Body of pancreas (tissue), 4 donors: ENCODE data around the gene IGFALS. TPM values are rescaled to one million over a fixed set of nuclear protein-coding genes. Genes with fewer than 3 reads are reported as not detected.

Experiments
- ATAC-seq: fragments of 150-250 bp; one replicate; pipeline ENCODE4 v1.9.1; 2016
- DNase-seq, 4 donors: peaks; one replicate each; pipeline ENCODE4 v3.0.0-alpha.2; 2019
- H3K27ac ChIP-seq, 4 donors: fragments of 200-600 bp; sonication (generic); 1 replicate in 3 of 4; 2 replicates in 1 of 4; pipeline versions ENCODE4 v1.5.1 to v1.6.1; 2016 to 2019; ENCODE audit warnings: mild to moderate bottlenecking in 1 of 4, mixed read lengths in 1 of 4, moderate library complexity in 1 of 4
- H3K27me3 ChIP-seq, 2 donors: fragments of 200-600 bp; sonication (generic); one replicate each; pipeline ENCODE4 v1.6.0; 2016; ENCODE audit warnings: mild to moderate bottlenecking in 1 of 2
- H3K36me3 ChIP-seq, 2 donors: fragments of 200-600 bp; sonication (generic); replicated peaks in 1 of 2; 2 replicates each; pipeline ENCODE4 v1.5.1; 2016; ENCODE audit warnings: low read depth in 2 of 2; ENCODE audit not compliant: insufficient read depth in 1 of 2
- H3K4me1 ChIP-seq: fragments of 200-600 bp; sonication (generic); one replicate; pipeline ENCODE4 v1.6.0; 2016
- H3K4me3 ChIP-seq, 2 donors: fragments of 200-600 bp; sonication (generic); 1 replicate in 1 of 2; 2 replicates in 1 of 2; pipeline ENCODE4 v1.5.1; 2016 to 2019
- H3K9me3 ChIP-seq, 3 donors: fragments of 200-600 bp; sonication (generic); 1 replicate in 2 of 3; 2 replicates in 1 of 3; pipeline ENCODE4 v1.5.1; 2016
- CTCF ChIP-seq, 7 experiments: fragments of 450-650 bp in 4 of 7; fragments of 200-600 bp in 3 of 7; sonication (generic) in 3 of 7; IDR thresholded peaks; one replicate each; pipeline ENCODE4 v1.5.1; 2016 to 2019; ENCODE audit warnings: antibody characterized with exemption in 7 of 7
- POLR2A ChIP-seq, 3 donors: fragments of 450-650 bp; IDR thresholded peaks; one replicate each; pipeline ENCODE4 v1.6.1; 2016; ENCODE audit warnings: antibody characterized with exemption in 3 of 3, mild to moderate bottlenecking in 2 of 3
- WGBS, 2 donors: methylation state at CpG; one replicate each; pipeline ENCODE4 v1.1.5; 2017; 5-methylcytosine and 5-hydroxymethylcytosine counted together
- intact Hi-C: fragments of 100-400 bp; cut with DNase I; formaldehyde crosslinking; loops from one replicate; pipeline ENCODE4 v1.15.1; 2023
- total RNA-seq, 2 donors: library from RNA; depleted of rRNA; stranded (reverse); fragments of >200 nt; gene quantifications; one replicate each; pipeline ENCODE4 v1.1.0, GENCODE V29; 2016

Gene IGFALS
- total RNA-seq, 2 donors from 2014 or later = 5.2 to 9.2 TPM

GRCh38 chr16:1825864-1826690, 32.6 kb upstream of the IGFALS start:
- intact Hi-C loops = no loop called here
- Histone ChIP-seq H3K9me3 (no peaks in the 10 kb centered on the region), H3K4me3 (peak overlapping the region in 1 of 2 donors; percentile 39), H3K27ac (peak overlapping the region; percentile 84 to 96 (median 91)), H3K36me3 (no peaks in the 10 kb centered on the region), H3K27me3 (no peaks in the 10 kb centered on the region), H3K4me1 (peaks cover 67% of the 10 kb centered on the region)
- peak; percentile 65 to 78 (median 70) for DNase-seq
- peak; percentile 63 for ATAC-seq
- WGBS, 2 donors = 0 to 1% methylated on average over 11 to 76 of the region's 96 CpGs
- TF ChIP-seq POLR2A (IDR thresholded peaks at IDR 0.05) (no peak), CTCF (IDR thresholded peaks at IDR 0.05) (peak in 2 of 7 experiments; percentile 14 to 19)

- Histone ChIP-seq H3K4me3 (peak overlapping the region in 1 of 2 donors; percentile 39), H3K27me3 (no peaks in the 10 kb centered on the region), H3K27ac (peak overlapping the region; percentile 84 to 96 (median 91)), H3K4me1 (peaks cover 61% of the 10 kb centered on the region), H3K9me3 (no peaks in the 10 kb centered on the region), H3K36me3 (no peaks in the 10 kb centered on the region)
- WGBS, 2 donors = 12 to 19% methylated on average over 7 to 15 of the region's 15 CpGs
- DNase-seq = peak; percentile 70 to 80 (median 78)
- TF ChIP-seq CTCF (IDR thresholded peaks at IDR 0.05) (no peak), POLR2A (IDR thresholded peaks at IDR 0.05) (peak in 1 of 3 donors; percentile 19)
- no peak for ATAC-seq
- intact Hi-C loops = no loop called here
Observed at GRCh38 chr16:1825381-1825863, 31.9 kb upstream of the IGFALS start.

DNA sequence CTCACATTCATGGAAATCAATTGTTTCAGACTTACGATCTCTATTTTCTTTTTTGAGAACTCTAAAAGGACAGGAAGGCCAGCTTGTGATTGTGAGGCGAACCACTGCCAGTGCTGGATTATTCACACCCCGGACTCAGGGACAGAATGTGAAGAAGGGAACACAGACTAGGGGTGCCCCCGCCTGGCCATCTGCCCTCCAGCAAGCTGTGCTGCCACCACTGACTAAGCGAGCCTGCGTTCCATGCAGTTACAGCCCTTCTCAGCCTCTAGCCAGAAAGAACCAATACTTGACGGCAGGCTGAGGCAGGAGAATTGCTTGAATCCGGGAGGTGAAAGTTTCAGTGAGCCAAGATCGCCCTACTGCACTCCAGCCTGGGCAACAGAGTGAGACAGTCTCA, 30.3 kb upstream of the IGFALS start:
- ATAC-seq (no peak), DNase-seq (peak; percentile 46 to 63 (median 48))
- H3K9me3 ChIP-seq = no peaks in the 10 kb centered on the region
- no peaks in the 10 kb centered on the region for H3K27me3 ChIP-seq
- TF ChIP-seq POLR2A (IDR thresholded peaks at IDR 0.05) = no peak
- TF ChIP-seq CTCF (IDR thresholded peaks at IDR 0.05) = peak in 1 of 7 experiments; percentile 5
- H3K27ac ChIP-seq = peak overlapping the region in 2 of 4 donors; percentile 95 to 96
- H3K36me3 ChIP-seq = no peaks in the 10 kb centered on the region
- no peak overlapping the region for H3K4me3 ChIP-seq
- H3K4me1 ChIP-seq = peaks cover 45% of the 10 kb centered on the region
- intact Hi-C loops = no loop called here
- 37 to 44% methylated on average over 9 of the region's 9 CpGs for WGBS, 2 donors

DNA sequence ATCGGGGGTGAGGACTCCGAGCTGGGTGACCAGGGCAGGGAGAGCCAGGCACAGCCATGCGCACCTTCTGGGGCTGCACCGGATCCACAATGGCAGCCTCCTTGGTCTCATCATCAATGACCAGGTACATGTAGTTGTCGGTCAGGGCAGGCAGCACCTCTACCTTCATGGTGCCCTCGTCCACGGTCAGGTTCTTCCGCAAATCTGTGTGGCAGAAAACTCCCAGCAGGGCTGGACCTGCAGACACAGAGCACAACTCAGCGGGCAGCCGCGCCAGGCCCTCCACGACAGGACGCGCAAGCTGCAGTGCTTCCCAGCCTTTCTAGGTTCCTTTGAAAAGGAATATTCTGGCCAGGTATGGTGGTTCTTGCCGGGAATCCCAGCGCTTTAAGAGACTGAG, 29.3 kb upstream of the IGFALS start:
- 88 to 91% methylated on average over 7 to 16 of the region's 16 CpGs for WGBS, 2 donors
- DNase-seq = no peak
- Histone ChIP-seq H3K4me1 (peaks cover 35% of the 10 kb centered on the region), H3K9me3 (no peaks in the 10 kb centered on the region), H3K36me3 (no peaks in the 10 kb centered on the region), H3K4me3 (no peak overlapping the region), H3K27me3 (no peaks in the 10 kb centered on the region), H3K27ac (no peak overlapping the region)
- no peak for ATAC-seq
- intact Hi-C loops = no loop called here
- TF ChIP-seq CTCF (IDR thresholded peaks at IDR 0.05) = no peak
- TF ChIP-seq POLR2A (IDR thresholded peaks at IDR 0.05) = no peak
